HepG2 (cell line): ENCODE results near the gene DNPH1. TPM values are rescaled to one million over a fixed set of nuclear protein-coding genes. Genes with fewer than 3 reads are reported as not detected.
A peak's percentile ranks its signal among the peaks of the same experiment; 100 is the strongest.

ENCODE experiments used
- ASH2L ChIP-seq: fragments of 300-600, 200-600 bp; sonication (generic); IDR thresholded peaks from 2 replicates; pipeline ENCODE4 v1.7.0; 2017; ENCODE audit warnings: low read depth, mild to moderate bottlenecking, moderate library complexity, mixed read lengths, low read length; ENCODE audit not compliant: insufficient read length
- CSRNP2 ChIP-seq: sonication (generic); formaldehyde crosslinking; conservative IDR thresholded peaks from 2 replicates; pipeline ENCODE4 v1.8.0; 2022; ENCODE audit warnings: low read depth, missing genetic modification reagents
- MTF1 ChIP-seq: sonication (generic); formaldehyde crosslinking; IDR thresholded peaks from 2 replicates; pipeline ENCODE4 v1.5.0; 2020; ENCODE audit warnings: missing genetic modification reagents
- MTF2 ChIP-seq: sonication (generic); formaldehyde crosslinking; IDR thresholded peaks from 2 replicates; pipeline ENCODE4 v1.5.0; 2020; ENCODE audit warnings: missing genetic modification reagents, borderline replicate concordance
- NBN ChIP-seq: fragments of 450-650 bp; conservative IDR thresholded peaks from 2 replicates; pipeline ENCODE4 v1.6.1; 2017
- SNAPC2 ChIP-seq: sonication (generic); formaldehyde crosslinking; IDR thresholded peaks from 2 replicates; pipeline ENCODE4 v1.8.1; 2022; ENCODE audit warnings: mild to moderate bottlenecking, missing genetic modification reagents
- STAG1 ChIP-seq: sonication (generic); formaldehyde crosslinking; IDR thresholded peaks from 2 replicates; pipeline ENCODE4 v1.4.0; 2020; ENCODE audit warnings: missing genetic modification reagents
- ZHX2 ChIP-seq, 2 experiments: sonication (generic) in 1 of 2; formaldehyde crosslinking in 1 of 2; IDR thresholded peaks; 2 replicates each; pipeline versions ENCODE4 v1.6.1 to v1.9.0; 2014 to 2022; ENCODE audit warnings: antibody characterized with exemption in 1 of 2, borderline replicate concordance in 1 of 2, inconsistent platforms in 1 of 2, low read depth in 1 of 2, missing genetic modification reagents in 1 of 2
- ZNF407 ChIP-seq: sonication (generic); formaldehyde crosslinking; IDR thresholded peaks from one replicate; pipeline ENCODE4 v1.5.1; 2020; ENCODE audit warnings: mild to moderate bottlenecking, missing genetic modification reagents; ENCODE audit errors: not compliant biosample characterization
- polyA plus RNA-seq, 8 experiments: library from polyadenylated mRNA; depleted of rRNA in 3 of 8; stranded (reverse) in 7 of 8; unstranded in 1 of 8; fragments of >200 nt; fragmentation: Illumina TruSeq in 4 of 8; extraction: Trizol in 4 of 8; gene quantifications; 2 replicates each; pipeline versions ENCODE4 v1.2.1 to v1.2.3, GENCODE V29; 2011 to 2016; ENCODE audit warnings: low read depth in 4 of 8, missing spikeins in 1 of 8, mixed read lengths in 1 of 8; ENCODE audit not compliant: insufficient read depth in 1 of 8
- total RNA-seq, 5 experiments: library from RNA; depleted of rRNA; stranded (reverse); fragments of >200 nt; fragmentation: Illumina TruSeq; extraction: Trizol; gene quantifications; 2 replicates each; pipeline ENCODE4 v1.2.3, GENCODE V29; 2016; ENCODE audit warnings: low read depth in 1 of 5

DNPH1 gene
- total and polyA plus RNA-seq, 2 of the 13 experiments (the other 11 are each of a cell fraction or from before 2014, with no cell fraction given) = 56.5 to 75.1 TPM

- TF ChIP-seq MTF2 (CRISPR knock-in tag) = no peak
- TF ChIP-seq STAG1 (CRISPR knock-in tag) = no peak
- TF ChIP-seq SNAPC2 = no peak
- TF ChIP-seq NBN = no peak
- TF ChIP-seq CSRNP2 (CRISPR knock-in tag) = no peak
- peak; percentile 5 for TF ChIP-seq ZNF407
- TF ChIP-seq MTF1 (CRISPR knock-in tag) = no peak
- TF ChIP-seq ASH2L = peak; percentile 28
- no peak for TF ChIP-seq ZHX2 (IDR thresholded peaks at IDR 0.05; ENCODE audit: low read depth)
- TF ChIP-seq ZHX2 (CRISPR knock-in tag; IDR thresholded peaks at IDR 0.05; ENCODE audit: borderline replicate concordance) = no peak
These were observed 47.5 kb upstream of the DNPH1 start (continued) for GRCh38 chr6:43276577-43277305.
